Subcutaneous preadipocyte (primary cell): ENCODE results near the gene TFB1M. TPM values are rescaled to one million over a fixed set of nuclear protein-coding genes. Genes with fewer than 3 reads are reported as not detected.

Experiments
- total RNA-seq: library from RNA; depleted of rRNA; stranded (reverse); fragments of >200 nt; gene quantifications from 2 replicates; pipeline ENCODE4 v1.2.3, GENCODE V29; 2012

TFB1M gene
- 16.9 and 30.1 TPM in 2 replicates for total RNA-seq

DNA sequence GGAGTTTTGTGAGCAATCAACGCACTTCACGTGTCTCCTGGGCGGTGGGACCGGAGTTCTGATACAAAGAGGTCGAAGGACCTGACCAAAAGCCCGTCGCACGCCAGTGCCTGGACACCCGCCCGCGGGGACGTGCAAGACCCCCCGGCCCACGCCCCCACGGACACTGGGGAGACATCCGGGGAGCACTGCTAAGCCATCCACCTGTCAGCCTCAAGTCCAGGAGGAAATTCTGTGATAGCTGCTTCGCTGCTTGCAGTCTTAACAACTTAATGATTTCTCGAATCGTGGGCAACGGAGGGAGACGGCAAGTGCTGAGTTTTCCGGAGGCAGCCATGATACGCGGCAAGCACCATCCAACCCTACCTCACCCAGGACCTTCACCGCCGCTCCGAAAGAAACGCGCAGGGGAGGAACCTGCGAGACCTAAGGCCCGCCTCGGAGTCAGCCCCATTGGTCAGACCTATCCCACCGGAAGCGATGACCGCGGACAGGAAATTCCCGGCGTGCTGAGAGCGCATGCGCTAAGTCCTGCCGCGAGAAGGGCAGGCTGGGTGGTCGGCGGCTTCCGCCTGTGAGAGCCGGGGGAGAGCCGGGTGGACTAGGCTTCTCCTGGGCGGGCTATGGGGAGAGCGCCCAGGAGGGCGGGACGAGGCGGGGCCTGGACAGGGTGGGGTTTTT, at the start of gene TFB1M:
Gene TFB1M (minus strand): TSS at position 393 of the 681 bp plus-strand sequence. CDS start 56 bp downstream, at position 337.

DNA sequence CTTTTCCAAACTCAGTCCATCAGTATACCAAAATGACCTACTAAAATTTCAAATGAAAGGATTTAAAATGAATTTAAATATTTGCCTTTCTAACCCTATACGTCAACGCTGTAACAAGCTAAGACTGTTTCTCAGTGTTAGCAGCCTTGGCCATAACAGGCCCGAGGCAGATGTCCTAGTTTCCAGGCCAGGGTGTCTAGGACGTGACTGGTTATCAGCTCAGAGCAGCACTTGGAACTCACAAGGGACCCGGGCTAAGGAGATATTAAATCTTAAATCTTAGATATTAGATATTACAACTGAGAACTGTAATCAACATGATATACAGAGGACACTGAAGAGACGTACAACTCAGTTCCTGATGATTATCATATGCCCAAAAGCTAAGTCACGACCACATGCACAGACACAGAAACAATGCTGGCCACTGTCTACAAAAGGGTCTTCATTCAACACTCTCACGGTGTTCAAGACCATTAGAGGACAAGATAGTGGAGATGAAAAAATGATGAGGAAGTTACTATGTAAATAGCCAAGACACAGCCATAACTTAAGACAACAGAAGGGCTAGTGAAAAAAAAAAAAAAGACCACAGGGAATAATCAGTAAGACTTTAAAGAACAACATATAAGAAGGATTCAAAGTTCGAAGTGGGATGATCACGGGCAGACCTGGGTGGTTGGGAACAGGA, 50.8 kb downstream of the TFB1M start, which contains the start of gene CLDN20:
Gene CLDN20 (plus strand): TSS at position 641 of the 691 bp plus-strand sequence. CDS start 11,707 bp downstream, outside the sequence.

Other genes starting within 250 kb of the TFB1M start
- not detected in 2 replicates for gene CLDN20, start 50.5 kb downstream of the TFB1M start, total RNA-seq
- not detected in 2 replicates for gene NOX3, start 141.4 kb upstream of the TFB1M start, total RNA-seq